Left colon (tissue), 2 donors: Measurements from ENCODE around the gene SLC27A2. TPM values are rescaled to one million over a fixed set of nuclear protein-coding genes. Genes with fewer than 3 reads are reported as not detected.

Experiments used
- ATAC-seq: fragments of 200-7000 bp; cut with Tn5 transposase; one replicate; pipeline ENCODE4 v1.9.1; 2020; ENCODE audit warnings: mild to moderate bottlenecking, moderate library complexity
- DNase-seq, 2 donors: peaks; one replicate each; pipeline ENCODE4 v3.0.0-alpha.2; 2020
- intact Hi-C, 2 donors: fragments of 100-400 bp; cut with DNase I in 1 of 2; cut with micrococcal nuclease in 1 of 2; formaldehyde crosslinking; loops; one replicate each; pipeline versions ENCODE4 v1.11.2 to v1.14.0; 2022; cut with DNase I, micrococcal nuclease
- total RNA-seq, 2 donors: library from RNA; stranded (reverse); fragmentation: NEBNext Ultra II Directional; extraction: Animal tissue kit (Norgen Biotek cat#: 25700); gene quantifications; one replicate each; pipeline ENCODE4 v1.2.1, GENCODE V29; 2021
- donor health status: DM: no; HTN: no; CAD: no.
- donor health status: DM: yes; HTN: yes; CAD: no.

SLC27A2 gene
- total RNA-seq, 2 donors from 2014 or later, result 37.2 to 43.1 TPM

GRCh38 chr15:50251638-50252182 lies 69.7 kb downstream of the SLC27A2 start:
- ATAC-seq, result no peak
- intact Hi-C loops, result no loop called here
- DNase-seq, result no peak

- DNase-seq, result no peak
- ATAC-seq, result no peak
- intact Hi-C loops, result no loop called here
Observed at GRCh38 chr15:50252556-50252955, 70.6 kb downstream of the SLC27A2 start.

- no peak for DNase-seq
- intact Hi-C loops, result no loop called here
- ATAC-seq, result no peak
Observed at GRCh38 chr15:50256188-50257041, 74.4 kb downstream of the SLC27A2 start.

GRCh38 chr15:50257332-50257731 lies 75.3 kb downstream of the SLC27A2 start:
- DNase-seq (no peak), ATAC-seq (no peak)
- intact Hi-C loops, result no loop called here

- ATAC-seq (no peak), DNase-seq (no peak)
- intact Hi-C loops, result no loop called here
Observed at GRCh38 chr15:50257924-50258323, 75.9 kb downstream of the SLC27A2 start.

GRCh38 chr15:50259276-50259675 lies 77.3 kb downstream of the SLC27A2 start:
- intact Hi-C loops, result no loop called here
- ATAC-seq (no peak), DNase-seq (no peak)

- ATAC-seq, result no peak
- intact Hi-C loops, result no loop called here
- DNase-seq, result no peak
Observed at GRCh38 chr15:50260969-50261496, 79.0 kb downstream of the SLC27A2 start.

- intact Hi-C loops, result no loop called here
- no peak for DNase-seq
- ATAC-seq, result no peak
Observed at GRCh38 chr15:50261981-50262380, 80.0 kb downstream of the SLC27A2 start.

GRCh38 chr15:50262533-50262932 lies 80.5 kb downstream of the SLC27A2 start:
- intact Hi-C loops, result no loop called here
- DNase-seq, result no peak
- no peak for ATAC-seq

- ATAC-seq (no peak), DNase-seq (no peak)
- intact Hi-C loops, result no loop called here
Observed at GRCh38 chr15:50265620-50266019, 83.6 kb downstream of the SLC27A2 start, which contains the start of gene HDC. Gene HDC, minus strand, starts transcription at chr15:50265726. Its CDS starts 103 bp downstream, at chr15:50265623.

- intact Hi-C loops, result no loop called here
- ATAC-seq, result no peak
- no peak for DNase-seq
Observed at GRCh38 chr15:50267577-50267976, 85.6 kb downstream of the SLC27A2 start.

GRCh38 chr15:50275091-50275490 lies 93.1 kb downstream of the SLC27A2 start:
- DNase-seq (no peak), ATAC-seq (no peak)
- intact Hi-C loops, result no loop called here

- ATAC-seq (no peak), DNase-seq (no peak)
- intact Hi-C loops, result no loop called here
Observed at GRCh38 chr15:50275908-50276307, 93.9 kb downstream of the SLC27A2 start.

GRCh38 chr15:50277370-50277769 lies 95.4 kb downstream of the SLC27A2 start:
- ATAC-seq, result no peak
- intact Hi-C loops, result no loop called here

GRCh38 chr15:50278496-50278895 lies 96.5 kb downstream of the SLC27A2 start:
- DNase-seq (no peak), ATAC-seq (no peak)
- intact Hi-C loops, result no loop called here

More at GRCh38 chr15:50277370-50277769, 95.4 kb downstream of the SLC27A2 start:
- no peak for DNase-seq

- ATAC-seq (no peak), DNase-seq (no peak)
- intact Hi-C loops, result no loop called here
Observed at GRCh38 chr15:50280271-50280670, 98.3 kb downstream of the SLC27A2 start.

GRCh38 chr15:50281427-50281826 lies 99.4 kb downstream of the SLC27A2 start:
- intact Hi-C loops, result no loop called here
- DNase-seq (no peak), ATAC-seq (no peak)
